ENCODE results near the gene SLC2A4.

DNA sequence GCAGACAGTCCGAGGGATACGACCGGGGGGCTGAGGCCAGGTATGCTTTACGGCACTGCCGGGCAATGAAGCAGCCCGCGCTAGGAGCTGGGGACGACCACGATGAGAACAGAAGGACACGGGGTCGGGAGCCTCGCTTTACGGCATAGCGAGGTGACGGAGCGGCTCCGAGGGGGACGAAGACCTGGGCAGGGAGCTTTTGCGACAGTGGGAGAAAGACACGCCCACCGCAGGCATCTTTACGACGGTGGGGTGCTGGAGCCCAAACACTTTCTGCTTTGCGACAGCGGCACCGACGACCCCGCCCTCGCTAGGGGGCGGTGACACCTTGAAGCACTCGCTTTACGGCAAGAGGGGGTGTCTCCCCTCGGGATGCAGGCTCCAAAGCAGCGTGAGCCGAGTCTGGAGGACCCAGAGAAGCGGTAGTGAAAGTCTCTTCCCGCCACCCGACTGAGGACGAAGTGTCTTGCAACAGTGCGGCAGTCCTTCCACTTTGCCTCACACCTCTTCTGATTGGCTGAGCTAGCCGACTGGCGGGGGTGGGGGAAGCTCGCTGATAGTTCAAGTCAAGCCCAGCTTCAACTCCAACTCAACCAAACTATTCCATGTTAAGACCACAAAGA, 48.0 kb downstream of the SLC2A4 start:
- TF ChIP-seq, protein P1, sequence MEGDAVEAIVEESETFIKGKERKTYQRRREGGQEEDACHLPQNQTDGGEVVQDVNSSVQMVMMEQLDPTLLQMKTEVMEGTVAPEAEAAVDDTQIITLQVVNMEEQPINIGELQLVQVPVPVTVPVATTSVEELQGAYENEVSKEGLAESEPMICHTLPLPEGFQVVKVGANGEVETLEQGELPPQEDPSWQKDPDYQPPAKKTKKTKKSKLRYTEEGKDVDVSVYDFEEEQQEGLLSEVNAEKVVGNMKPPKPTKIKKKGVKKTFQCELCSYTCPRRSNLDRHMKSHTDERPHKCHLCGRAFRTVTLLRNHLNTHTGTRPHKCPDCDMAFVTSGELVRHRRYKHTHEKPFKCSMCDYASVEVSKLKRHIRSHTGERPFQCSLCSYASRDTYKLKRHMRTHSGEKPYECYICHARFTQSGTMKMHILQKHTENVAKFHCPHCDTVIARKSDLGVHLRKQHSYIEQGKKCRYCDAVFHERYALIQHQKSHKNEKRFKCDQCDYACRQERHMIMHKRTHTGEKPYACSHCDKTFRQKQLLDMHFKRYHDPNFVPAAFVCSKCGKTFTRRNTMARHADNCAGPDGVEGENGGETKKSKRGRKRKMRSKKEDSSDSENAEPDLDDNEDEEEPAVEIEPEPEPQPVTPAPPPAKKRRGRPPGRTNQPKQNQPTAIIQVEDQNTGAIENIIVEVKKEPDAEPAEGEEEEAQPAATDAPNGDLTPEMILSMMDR (IDR thresholded peaks at IDR 0.05): peak in 1 of 3 experiments; percentile 3
- TF ChIP-seq POLR2A (IDR thresholded peaks at IDR 0.05; ENCODE audit: low read depth): peak; percentile 64
- TF ChIP-seq EP300 (IDR thresholded peaks at IDR 0.05): no peak
- peak; percentile 95 for TF ChIP-seq POLR2AphosphoS5 (IDR thresholded peaks at IDR 0.05)

Data from esophagus muscularis mucosa (tissue), 4 donors.